GM19239 (cell line): ENCODE measurements around the gene ACAP3.

Experiments
- DNase-seq: peaks from one replicate; pipeline ENCODE4 v3.0.0; 2011; ENCODE audit warnings: low spot score; ENCODE audit not compliant: insufficient read length
- FAIRE-seq: peaks from 2 replicates; lab custom pipeline; 2011; peaks lifted over from hg19 to GRCh38; lab: Jason Lieb, UNC

The ACAP3 gene

DNA sequence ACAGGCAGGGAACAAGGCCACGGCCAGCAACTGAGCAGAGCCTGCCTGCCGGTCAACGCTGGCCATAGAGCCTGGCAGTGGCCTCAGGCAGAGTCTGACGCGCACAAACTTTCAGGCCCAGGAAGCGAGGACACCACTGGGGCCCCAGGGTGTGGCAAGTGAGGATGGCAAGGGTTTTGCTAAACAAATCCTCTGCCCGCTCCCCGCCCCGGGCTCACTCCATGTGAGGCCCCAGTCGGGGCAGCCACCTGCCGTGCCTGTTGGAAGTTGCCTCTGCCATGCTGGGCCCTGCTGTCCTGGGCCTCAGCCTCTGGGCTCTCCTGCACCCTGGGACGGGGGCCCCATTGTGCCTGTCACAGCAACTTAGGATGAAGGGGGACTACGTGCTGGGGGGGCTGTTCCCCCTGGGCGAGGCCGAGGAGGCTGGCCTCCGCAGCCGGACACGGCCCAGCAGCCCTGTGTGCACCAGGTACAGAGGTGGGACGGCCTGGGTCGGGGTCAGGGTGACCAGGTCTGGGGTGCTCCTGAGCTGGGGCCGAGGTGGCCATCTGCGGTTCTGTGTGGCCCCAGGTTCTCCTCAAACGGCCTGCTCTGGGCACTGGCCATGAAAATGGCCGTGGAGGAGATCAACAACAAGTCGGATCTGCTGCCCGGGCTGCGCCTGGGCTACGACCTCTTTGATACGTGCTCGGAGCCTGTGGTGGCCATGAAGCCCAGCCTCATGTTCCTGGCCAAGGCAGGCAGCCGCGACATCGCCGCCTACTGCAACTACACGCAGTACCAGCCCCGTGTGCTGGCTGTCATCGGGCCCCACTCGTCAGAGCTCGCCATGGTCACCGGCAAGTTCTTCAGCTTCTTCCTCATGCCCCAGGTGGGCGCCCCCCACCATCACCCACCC is 23.6 kb upstream of the ACAP3 start, which contains the start of gene TAS1R3:
TAS1R3 (plus strand) TSS at position 213 of the 898 bp plus-strand sequence; CDS start at position 279, 66 bp downstream.
- DNase-seq (no peak), FAIRE-seq (no peak)

DNA sequence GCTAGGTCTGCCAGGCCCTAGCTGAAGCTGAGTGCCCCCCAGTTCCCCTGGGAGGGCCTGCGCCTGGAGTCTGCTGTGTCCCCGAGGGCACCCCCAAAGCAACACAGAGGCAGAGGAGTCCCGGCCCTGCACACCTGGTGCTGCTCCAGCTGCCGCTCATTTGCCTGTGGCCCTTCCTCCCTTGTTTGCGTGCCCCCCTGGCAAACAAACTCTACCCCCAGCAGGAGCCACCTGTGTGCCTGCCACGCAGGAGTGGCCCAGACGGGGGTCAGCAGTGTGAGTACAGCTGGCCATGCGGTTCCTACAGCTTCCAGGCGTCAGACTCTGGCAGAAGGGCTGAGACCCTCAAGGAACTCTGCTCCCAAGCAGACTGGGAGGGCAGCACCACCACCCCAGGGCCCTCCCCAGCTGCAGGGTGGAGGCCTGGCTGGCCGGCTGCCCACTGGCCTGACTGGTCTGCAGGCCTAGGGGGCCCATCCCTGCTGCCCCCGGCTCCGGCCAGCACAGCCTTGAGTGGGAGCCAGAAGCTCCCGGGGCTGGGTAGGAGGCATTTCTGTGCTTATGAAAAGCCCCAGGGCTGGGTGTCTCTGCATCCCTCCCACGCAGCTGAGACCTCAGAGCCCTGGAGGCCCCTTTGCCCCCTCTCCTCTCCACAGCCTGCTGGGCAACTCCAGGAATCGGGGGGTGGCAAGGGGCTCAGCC is 22.8 kb upstream of the ACAP3 start:
- no peak for FAIRE-seq
- no peak for DNase-seq

DNA sequence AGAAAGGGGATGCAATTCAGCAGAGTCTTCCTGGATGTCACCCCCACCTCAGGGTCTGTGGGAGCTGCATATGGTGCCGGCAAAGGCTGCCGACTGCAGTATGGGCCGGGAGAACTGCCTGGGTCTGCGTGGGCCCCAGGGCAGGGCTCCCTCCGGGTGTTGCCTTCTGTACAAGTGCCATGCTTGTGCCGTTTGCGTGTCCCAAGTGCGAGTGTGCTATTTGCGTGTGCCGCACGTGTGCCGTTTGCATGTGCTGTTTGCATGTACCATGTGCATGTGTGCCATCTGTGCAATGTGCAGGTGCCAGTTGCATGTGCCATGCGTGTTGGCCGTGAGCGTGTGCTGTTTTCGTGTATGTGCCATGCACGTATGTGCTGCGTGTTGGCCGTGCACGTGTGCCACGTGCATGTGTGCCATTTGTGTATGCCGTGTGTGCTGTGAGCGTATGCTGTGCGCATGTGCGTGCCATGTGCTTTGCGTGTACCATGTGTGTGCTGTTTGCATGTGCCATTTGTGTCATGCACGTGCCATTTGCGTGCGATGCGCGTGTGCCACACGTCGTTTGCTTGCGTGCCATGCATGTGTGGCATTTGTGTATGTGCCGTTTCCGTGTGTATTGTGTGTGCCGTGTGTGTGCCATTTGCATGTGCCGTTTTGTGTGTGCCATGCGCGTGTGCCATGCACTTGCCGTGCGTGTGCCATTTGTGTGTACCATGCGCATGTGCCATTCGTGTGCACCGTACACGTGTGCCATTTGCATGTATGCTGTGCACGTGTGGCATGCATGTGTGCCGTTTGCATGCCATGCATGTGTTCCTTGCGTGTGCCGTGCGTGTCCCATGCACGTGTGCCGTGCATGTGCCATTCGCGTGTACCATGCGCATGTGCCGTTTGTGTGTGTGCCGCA is 21.8 kb upstream of the ACAP3 start:
- FAIRE-seq: no peak
- DNase-seq: no peak

DNA sequence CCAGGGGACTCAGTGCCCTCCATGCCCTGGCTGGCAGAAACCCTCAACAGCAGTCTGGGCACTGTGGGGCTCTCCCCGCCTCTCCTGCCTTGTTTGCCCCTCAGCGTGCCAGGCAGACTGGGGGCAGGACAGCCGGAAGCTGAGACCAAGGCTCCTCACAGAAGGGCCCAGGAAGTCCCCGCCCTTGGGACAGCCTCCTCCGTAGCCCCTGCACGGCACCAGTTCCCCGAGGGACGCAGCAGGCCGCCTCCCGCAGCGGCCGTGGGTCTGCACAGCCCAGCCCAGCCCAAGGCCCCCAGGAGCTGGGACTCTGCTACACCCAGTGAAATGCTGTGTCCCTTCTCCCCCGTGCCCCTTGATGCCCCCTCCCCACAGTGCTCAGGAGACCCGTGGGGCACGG is 20.5 kb upstream of the ACAP3 start:
- FAIRE-seq (no peak), DNase-seq (no peak)

DNA sequence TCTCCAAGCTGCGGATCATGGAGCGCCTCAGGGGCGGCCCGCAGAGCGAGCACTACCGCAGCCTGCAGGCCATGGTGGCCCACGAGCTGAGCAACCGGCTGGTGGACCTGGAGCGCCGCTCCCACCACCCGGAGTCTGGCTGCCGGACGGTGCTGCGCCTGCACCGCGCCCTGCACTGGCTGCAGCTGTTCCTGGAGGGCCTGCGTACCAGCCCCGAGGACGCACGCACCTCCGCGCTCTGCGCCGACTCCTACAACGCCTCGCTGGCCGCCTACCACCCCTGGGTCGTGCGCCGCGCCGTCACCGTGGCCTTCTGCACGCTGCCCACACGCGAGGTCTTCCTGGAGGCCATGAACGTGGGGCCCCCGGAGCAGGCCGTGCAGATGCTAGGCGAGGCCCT is 19.6 kb upstream of the ACAP3 start:
- FAIRE-seq: no peak
- no peak for DNase-seq

DNA sequence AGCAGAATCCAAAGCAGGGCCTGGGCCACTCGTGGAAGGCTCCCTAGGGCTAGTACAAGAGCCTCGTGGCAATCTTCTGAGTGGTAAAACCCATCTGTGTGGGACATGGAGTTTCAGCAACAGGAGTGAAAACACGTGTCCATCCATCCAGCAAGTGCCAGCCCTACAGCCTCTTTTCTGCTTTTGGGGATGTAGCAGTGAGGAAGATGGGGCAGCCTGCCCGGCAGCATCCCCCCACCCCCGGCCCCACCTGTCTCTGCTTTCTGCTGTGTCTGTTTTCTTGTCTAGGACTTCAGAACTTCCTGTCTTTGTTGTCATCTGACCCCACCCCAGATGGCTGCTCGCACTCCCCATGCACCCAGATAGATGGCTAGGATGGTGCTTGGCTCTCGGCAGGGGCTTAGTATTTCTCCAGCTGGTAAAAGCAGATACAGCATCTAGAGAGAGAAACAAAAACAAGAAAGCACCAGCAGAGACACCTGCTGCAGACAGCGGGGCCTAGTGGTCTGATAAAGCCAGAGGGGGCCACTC is 18.4 kb upstream of the ACAP3 start:
- DNase-seq (no peak), FAIRE-seq (no peak)

DNA sequence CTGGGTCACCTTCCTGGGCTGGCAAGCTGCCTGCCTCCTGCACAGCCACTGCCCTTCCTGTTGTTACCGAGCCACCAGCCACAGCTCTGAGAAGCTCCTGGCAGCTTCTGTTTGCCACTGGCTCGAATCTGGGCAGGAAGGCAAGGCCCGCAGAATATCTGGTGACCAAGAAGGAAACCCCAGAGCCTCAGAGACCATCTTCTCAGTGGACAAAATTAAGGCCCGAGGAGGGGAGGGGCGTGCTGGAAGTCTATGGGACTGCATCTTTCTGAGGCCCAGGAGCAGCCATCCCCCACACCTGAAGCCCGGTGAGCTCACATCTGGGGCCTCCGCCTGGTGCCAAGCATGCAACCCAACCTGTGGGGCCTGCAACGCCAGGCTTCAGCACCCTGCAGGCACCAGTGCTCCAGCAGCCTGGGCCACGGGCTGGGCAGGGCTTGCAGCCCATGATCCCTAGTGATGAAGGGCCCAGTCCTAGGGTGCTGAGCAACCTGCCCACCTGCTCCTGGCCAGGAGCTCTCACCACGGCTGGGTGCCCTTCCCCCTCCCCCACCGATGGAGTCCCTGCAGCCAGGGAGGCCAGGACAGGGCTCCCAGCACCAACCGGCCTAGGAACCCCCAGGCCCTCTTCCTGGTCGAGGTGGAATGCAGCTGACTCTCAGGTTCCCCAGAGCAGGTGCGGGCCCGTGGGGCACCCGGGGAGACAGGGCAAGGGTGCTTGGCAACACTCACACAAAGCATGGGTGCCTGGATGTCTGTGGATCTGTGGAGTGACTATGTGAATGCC is 17.8 kb upstream of the ACAP3 start:
- DNase-seq (no peak), FAIRE-seq (no peak)

DNA sequence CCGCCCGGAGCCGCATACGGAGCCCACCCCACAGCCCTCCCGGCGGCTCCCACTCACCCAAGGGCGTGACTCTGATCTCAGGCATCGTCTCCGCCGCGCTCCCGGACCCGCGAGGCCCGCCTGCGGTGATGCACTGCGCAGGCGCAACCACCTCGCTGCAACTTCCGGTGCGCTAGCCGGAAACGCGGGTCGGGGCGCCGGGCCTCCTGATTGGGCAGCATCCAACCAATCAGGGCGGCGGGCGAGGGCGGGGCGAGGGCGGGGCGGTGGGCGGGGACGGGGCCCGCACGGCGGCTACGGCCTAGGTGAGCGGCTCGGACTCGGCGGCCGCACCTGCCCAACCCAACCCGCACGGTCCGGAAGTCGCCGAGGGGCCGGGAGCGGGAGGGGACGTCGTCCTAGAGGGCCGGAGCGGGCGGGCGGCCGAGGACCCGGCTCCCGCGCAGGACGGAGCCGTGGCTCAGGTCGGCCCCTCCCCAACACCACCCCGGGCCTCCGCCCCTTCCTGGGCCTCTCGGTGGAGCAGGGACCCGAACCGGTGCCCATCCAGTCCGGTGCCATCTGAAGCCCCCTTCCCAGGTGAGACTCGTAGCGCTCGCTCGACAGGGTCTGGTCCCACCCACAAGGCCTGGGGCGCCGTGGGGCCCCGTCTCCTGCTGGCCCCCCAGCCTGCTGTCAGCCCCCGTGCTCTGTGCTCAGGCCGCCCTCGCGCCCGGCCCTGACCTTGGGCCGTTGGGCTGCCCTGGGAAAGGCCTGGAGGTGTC is 17.0 kb upstream of the ACAP3 start, which contains the start of the genes CPTP and INTS11:
CPTP (plus strand) TSS at position 279 of the 764 bp plus-strand sequence. CDS start 2,109 bp downstream, outside the sequence.
INTS11 (minus strand) TSS at position 137 of the 764 bp plus-strand sequence; CDS start at position 85, 52 bp downstream.
- DNase-seq (peak; percentile 99), FAIRE-seq (peak; percentile 99)

DNA sequence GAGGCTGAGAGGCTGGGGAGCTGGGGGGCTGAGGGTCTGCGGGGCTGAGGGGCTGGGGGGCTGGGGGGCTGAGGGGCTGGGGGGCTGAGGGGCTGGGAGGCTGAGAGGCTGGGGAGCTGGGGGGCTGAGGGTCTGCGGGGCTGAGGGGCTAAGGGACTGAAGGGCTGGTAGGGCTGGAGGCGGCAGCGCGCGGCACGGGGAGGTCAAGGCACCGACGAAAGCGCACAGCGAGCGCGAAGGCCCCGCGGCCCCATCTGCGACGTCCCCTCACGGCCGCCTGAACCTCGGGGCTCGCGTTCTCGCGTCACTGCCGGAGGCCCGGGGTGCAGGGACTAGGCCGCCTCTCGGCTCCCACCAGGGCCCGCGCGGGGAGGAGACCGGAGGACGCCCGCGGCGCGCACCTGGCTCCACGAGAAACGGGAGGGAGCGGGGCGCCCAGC is 16.4 kb upstream of the ACAP3 start:
- DNase-seq (no peak), FAIRE-seq (no peak)

DNA sequence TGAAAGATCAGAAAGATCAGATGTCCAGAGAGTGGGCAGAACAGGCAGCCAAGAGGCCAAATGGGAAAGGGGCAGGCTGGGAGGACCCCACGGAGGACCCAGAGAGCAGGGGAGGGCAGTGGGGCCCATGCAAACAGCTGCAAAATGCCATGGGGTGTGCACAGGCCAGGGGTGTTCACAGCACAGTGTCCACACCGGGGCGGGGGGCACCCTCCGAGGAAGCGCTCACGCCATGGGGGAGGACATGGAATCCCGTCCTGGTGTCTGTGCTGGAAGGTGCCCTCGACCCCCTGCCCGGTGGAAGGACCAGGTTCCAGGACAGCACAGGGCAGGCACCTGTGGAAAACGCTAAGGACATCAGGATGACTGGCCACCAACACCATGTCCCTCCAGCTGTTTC is 15.2 kb upstream of the ACAP3 start:
- FAIRE-seq: no peak
- DNase-seq: no peak

DNA sequence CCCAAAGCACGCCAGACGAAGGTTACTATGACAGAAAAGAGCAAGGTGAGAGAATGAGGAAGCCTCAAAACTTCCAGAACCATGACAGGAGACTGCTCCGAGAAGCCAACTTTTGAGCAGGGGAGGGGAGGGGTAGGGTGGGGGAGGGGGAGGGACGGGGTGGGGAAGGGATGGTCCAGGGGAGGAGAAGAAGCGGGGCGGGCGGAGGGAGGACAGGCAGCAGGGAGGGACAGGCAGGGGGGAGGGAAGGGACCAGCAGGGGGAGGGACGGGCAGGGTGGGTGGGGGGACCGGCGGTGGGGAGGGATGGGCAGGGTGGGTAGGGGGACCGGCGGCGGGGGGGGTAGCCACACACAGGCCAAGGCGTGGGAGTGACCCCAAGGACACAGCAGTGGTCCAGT is 14.7 kb upstream of the ACAP3 start:
- no peak for FAIRE-seq

DNA sequence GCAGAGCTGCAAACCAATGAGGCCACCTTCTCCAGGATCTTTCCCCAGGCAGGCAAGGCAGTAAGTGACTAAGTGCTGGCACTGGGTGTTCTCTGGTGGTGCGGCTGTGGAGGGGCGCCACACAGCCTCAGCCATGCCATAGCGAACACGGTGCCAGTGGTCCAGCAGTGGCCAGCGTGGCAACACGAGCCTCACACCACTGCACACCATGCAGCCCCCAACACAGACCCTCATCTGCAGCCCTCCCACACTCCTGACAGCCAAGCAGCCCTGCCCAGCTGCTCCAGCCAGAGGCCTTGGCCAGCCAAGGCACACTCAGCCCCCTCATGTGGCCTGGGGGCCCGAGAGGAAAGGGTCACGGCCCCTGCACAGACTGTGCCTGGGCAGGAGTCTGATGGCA is 13.7 kb upstream of the ACAP3 start:
- FAIRE-seq: no peak
- no peak for DNase-seq

More for the DNA sequence above, 14.7 kb upstream of the ACAP3 start:
- no peak for DNase-seq

DNA sequence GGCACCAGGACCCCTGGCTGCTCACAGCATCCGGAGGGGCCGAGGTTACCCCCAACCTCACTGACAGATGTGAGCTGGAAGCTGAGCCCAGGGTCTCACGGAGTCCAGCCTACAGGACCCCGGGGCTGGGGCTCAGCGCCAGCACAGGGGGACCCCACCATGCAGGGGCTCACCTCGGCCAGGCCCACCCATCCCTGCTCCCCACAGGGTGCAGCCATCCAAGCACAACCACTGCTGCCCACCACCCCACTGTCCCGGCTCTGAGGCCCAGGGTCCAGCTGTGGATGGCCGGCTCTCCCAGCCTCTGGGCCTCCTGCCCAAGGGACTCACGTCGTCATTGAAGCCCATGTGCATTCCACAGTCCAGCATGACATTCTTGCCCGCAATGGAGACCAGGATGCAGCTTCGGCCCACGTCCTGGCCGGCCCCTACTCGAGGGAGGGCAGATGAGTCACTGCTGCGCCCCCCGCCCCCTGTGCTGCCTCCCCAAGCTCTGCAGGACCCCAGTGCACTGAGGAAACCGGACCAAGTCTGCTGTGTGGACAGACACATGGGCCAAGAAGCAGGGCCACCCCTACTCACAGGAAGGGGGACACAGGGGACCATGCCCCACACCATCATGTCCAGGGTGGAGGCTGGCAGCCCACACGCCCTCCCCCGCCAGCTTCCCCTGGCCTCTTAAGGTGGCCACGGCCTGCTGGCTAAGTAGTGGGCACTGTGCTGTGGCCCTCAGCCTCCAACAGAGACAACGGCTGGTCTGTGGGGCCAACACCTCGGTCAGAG is 13.1 kb upstream of the ACAP3 start:
- no peak for FAIRE-seq

DNA sequence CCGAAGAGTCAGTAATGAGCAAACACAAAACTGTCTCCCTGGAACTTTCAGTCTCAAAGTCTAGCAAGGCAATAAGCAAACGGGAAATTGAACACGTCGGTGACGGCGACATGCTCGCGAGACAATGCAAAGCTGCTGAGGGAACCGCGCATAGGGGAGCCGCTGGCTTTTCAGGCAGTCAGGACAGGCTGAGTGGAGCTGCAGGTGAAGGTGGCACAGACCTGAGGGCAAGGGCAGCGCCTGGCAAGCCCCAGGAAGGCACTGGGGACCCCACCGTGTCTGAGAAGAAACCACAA is 11.9 kb upstream of the ACAP3 start:
- FAIRE-seq (no peak), DNase-seq (no peak)

More for the DNA sequence above, 13.1 kb upstream of the ACAP3 start:
- DNase-seq: no peak

DNA sequence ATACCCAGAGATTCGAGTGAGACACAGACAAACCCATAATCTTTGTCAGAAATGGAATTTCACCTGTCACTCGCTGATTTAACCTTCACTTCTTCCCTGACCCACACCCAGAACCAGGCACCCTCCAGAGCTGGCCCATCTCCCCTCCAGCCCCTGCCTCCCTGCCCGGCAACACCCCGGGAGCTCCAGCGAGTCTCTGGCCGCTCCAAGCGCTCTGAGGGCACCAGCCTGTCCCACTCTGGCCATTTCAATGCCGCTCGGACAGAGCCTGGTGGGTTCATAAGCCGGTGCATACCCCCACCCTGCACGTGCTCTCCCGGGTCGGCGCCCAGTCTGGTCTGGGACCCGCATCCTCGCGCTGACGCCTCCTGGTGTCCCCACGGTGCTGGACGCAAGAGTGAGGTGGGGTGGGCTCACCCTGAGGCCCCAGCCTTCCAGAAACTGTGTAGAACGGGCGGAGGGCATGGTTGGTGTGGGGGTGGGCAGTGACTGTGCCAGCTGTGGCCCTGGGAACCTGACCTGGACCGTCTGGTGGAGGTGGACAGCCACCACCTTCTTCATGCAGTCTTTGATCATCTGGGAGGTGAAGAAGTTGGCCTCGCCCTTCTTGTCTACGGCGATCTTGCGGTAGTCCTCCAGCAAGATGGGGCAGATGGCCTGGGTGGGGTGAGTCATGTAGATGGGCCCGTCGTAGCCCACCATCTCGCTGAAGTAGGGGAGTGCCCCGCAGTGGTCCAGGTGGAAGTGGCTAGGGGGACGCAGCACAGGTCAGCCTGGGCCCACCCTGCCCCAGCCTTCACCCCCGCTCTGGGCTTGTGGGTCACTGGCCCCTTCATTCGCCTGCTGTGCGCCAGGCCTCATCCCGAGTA is 11.3 kb upstream of the ACAP3 start:
- DNase-seq: no peak
- FAIRE-seq: no peak

DNA sequence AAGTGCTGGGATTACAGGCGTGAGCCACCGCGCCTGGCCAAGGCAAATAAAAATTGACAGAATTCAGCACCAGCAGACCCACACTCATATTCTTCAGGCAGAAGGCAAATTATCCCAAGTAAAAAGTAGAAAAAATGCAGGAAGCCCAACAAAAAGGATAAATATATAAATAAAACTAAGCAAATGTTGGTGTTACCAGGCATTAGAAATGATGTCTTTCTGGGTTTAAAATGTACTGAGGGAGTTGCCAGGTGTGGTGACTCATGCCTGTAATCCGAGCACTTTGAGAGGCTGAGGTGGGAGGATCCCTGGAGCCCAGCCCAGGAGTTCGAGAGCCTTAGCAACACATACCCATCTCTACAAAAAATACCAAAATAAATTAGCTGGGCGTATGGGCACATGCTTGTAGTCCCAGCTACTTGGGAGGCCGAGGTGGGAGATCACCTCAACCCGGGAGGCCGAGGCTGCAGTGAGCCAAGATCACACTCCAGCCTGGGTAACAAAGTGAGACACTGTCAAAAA is 10.5 kb upstream of the ACAP3 start:
- FAIRE-seq: no peak

DNA sequence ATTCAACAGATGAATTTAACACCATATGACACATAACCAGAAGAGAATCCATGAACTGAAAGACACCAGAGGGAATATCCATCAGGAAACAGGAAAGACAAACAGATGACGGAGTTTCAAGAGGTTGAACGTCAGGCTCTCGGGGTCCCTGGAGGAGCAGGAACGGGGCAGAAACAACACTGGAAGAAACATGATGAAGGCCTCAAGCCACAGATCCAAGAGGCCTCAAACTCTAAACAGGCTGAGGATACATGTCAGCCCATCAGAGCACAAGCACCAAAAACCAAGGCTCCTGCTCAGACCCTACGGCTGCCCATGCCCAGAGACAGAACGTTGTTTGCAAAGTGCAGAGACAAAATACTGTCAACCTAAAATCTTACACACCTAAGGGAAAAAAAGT is 9.7 kb upstream of the ACAP3 start:
- DNase-seq (no peak), FAIRE-seq (no peak)

More for the DNA sequence above, 10.5 kb upstream of the ACAP3 start:
- DNase-seq: no peak
